Activated B cell treated with CpG ODN at 0.5 μM for 24 hours (primary cell): ENCODE results near the gene AMIGO1. TPM values are rescaled to one million over a fixed set of nuclear protein-coding genes. Genes with fewer than 3 reads are reported as not detected.

Experiments
- ATAC-seq: fragments of 200-7000 bp; cut with Tn5 transposase; one replicate; pipeline ENCODE4 v1.10.0; 2021; ENCODE audit warnings: low read depth, mild to moderate bottlenecking, moderate library complexity
- CTCF ChIA-PET: fragments of 350-600 bp; sonication (Branson Sonifier 250); formaldehyde crosslinking; loops from one replicate; lab custom pipeline; 2021; ENCODE audit warnings: antibody characterized with exemption; lab: Charles Lee
- POLR2A ChIA-PET: fragments of 350-600 bp; sonication (Branson Sonifier 250); formaldehyde crosslinking; loops from one replicate; lab custom pipeline; 2021; ENCODE audit warnings: antibody characterized with exemption; lab: Charles Lee
- DNase-seq: peaks from one replicate; pipeline ENCODE4 v3.0.0; 2022
- H3K27ac Mint-ChIP-seq: one replicate; pipeline ENCODE4 v1.8.0; 2020; ENCODE audit warnings: mixed read lengths
- H3K27me3 Mint-ChIP-seq: one replicate; pipeline ENCODE4 v1.8.0; 2021; ENCODE audit warnings: mixed read lengths
- H3K36me3 Mint-ChIP-seq: one replicate; pipeline ENCODE4 v1.8.0; 2021; ENCODE audit warnings: low read depth, mixed read lengths
- H3K4me1 Mint-ChIP-seq: one replicate; pipeline ENCODE4 v1.8.0; 2021; ENCODE audit warnings: mixed read lengths
- H3K4me3 Mint-ChIP-seq: one replicate; pipeline ENCODE4 v1.8.0; 2020; ENCODE audit warnings: mild to moderate bottlenecking, mixed read lengths
- H3K9me3 Mint-ChIP-seq: one replicate; pipeline ENCODE4 v1.8.0; 2020; ENCODE audit warnings: mixed read lengths
- CTCF ChIP-seq: fragments of 200-600 bp; IDR thresholded peaks from one replicate; pipeline ENCODE4 v1.8.0; 2022; ENCODE audit warnings: antibody characterized with exemption, mild to moderate bottlenecking
- intact Hi-C: fragments of 100-400 bp; cut with micrococcal nuclease; formaldehyde crosslinking; loops from one replicate; pipeline ENCODE4 v1.15.1; 2024
- total RNA-seq: library from RNA; stranded (reverse); gene quantifications from 2 replicates; pipeline ENCODE4 v1.2.3, GENCODE V29; 2022

AMIGO1 gene
- 0.42 and 0.53 TPM in 2 replicates for total RNA-seq

GRCh38 chr1:109509176-109510134 lies at the start of gene AMIGO1:
Gene AMIGO1, minus strand, starts transcription at chr1:109509727. Its CDS starts 815 bp downstream, at chr1:109508912.
- ChIA-PET POLR2A (interaction anchor here (0.6 to 1.8 kb wide), 5 partner anchors 15 to 27 kb away, joined by 3 to 4 read pairs (median 3); partner anchors contain the start of genes ATXN7L2 and CYB561D1), CTCF (interaction anchor here (1.3 to 23.7 kb wide), 4 partner anchors 9 to 22 kb away, joined by 3 to 375 read pairs (median 8); no protein-coding TSS in a partner anchor)
- DNase-seq (peak; percentile 63), ATAC-seq (peak; percentile 80)
- Mint-ChIP-seq H3K36me3 (no peaks in the 10 kb centered on the region), H3K27ac (peak within 1 kb of the TSS; percentile 43), H3K4me1 (peaks cover 15% of the 10 kb centered on the region), H3K27me3 (peaks cover 10% of the 10 kb centered on the region), H3K9me3 (no peaks in the 10 kb centered on the region), H3K4me3 (peak within 1 kb of the TSS; percentile 87)
- TF ChIP-seq CTCF = no peak
- intact Hi-C loops = loop anchor here (1.0 kb wide), 1 partner anchor 15 kb away; the partner anchor contains the start of gene CYB561D1

GRCh38 chr1:109557520-109557919 lies 48.0 kb upstream of the AMIGO1 start:
- intact Hi-C loops = no loop called here
- no peak overlapping the region for H3K4me3 Mint-ChIP-seq
- no peaks in the 10 kb centered on the region for H3K27me3 Mint-ChIP-seq
- H3K27ac Mint-ChIP-seq = no peak overlapping the region
- no peaks in the 10 kb centered on the region for H3K9me3 Mint-ChIP-seq
- ChIA-PET POLR2A (no interaction called here), CTCF (no interaction called here)
- ATAC-seq (no peak), DNase-seq (no peak)
- H3K36me3 Mint-ChIP-seq = peaks cover 18% of the 10 kb centered on the region
- peaks cover 82% of the 10 kb centered on the region for H3K4me1 Mint-ChIP-seq
- TF ChIP-seq CTCF = no peak

GRCh38 chr1:109556563-109556962 lies 47.0 kb upstream of the AMIGO1 start:
- POLR2A ChIA-PET = no interaction called here
- DNase-seq = no peak
- H3K27ac Mint-ChIP-seq = peak overlapping the region; percentile 46
- peaks cover 77% of the 10 kb centered on the region for H3K4me1 Mint-ChIP-seq
- ATAC-seq = no peak
- H3K27me3 Mint-ChIP-seq = no peaks in the 10 kb centered on the region
- TF ChIP-seq CTCF = no peak
- H3K4me3 Mint-ChIP-seq = no peak overlapping the region
- intact Hi-C loops = no loop called here
- peaks cover 18% of the 10 kb centered on the region for H3K36me3 Mint-ChIP-seq
- CTCF ChIA-PET = no interaction called here
- no peaks in the 10 kb centered on the region for H3K9me3 Mint-ChIP-seq

GRCh38 chr1:109548321-109549267 lies 39.1 kb upstream of the AMIGO1 start, which contains the start of gene GNAI3:
Gene GNAI3, plus strand, starts transcription at chr1:109548615. Its CDS starts 106 bp downstream, at chr1:109548721.
- no peaks in the 10 kb centered on the region for H3K9me3 Mint-ChIP-seq
- ChIA-PET POLR2A (interaction anchor here (0.5 to 2.7 kb wide), 35 partner anchors 10 to 1900 kb away, joined by 3 to 35 read pairs (median 5); partner anchors contain the start of genes AHCYL1, AMPD2, ATXN7L2 and CLCC1), CTCF (interaction anchor here (0.8 to 3.2 kb wide), 13 partner anchors 13 to 463 kb away, joined by 3 to 20 read pairs (median 5); partner anchors contain the start of genes AHCYL1, ATXN7L2 and GSTM1)
- peak within 1 kb of the TSS; percentile 99 for H3K27ac Mint-ChIP-seq
- intact Hi-C loops = loop anchor here (1.0 to 5.0 kb wide), 9 partner anchors 65 to 664 kb away; partner anchors contain the start of genes AHCYL1, AMPD2, ATXN7L2 and CSF1
- H3K4me3 Mint-ChIP-seq = peak within 1 kb of the TSS; percentile 100
- TF ChIP-seq CTCF = no peak
- H3K4me1 Mint-ChIP-seq = peaks cover 56% of the 10 kb centered on the region
- peaks cover 17% of the 10 kb centered on the region for H3K36me3 Mint-ChIP-seq
- peak; percentile 93 for DNase-seq
- ATAC-seq = peak; percentile 90
- no peaks in the 10 kb centered on the region for H3K27me3 Mint-ChIP-seq
